Thyroid gland (tissue), 4 donors: ENCODE data around the gene TTC3.

Source experiments
- POLR2A ChIP-seq, 2 donors: fragments of 450-650 bp; IDR thresholded peaks; one replicate each; pipeline ENCODE4 v1.6.1; 2017; ENCODE audit warnings: antibody characterized with exemption in 2 of 2, mild to moderate bottlenecking in 2 of 2, moderate library complexity in 1 of 2
- TF ChIP-seq, protein P1 (sequence below), 6 experiments: fragments of 200-600 bp in 3 of 6; fragments of 450-650 bp in 3 of 6; sonication (generic) in 3 of 6; IDR thresholded peaks; one replicate each; pipeline ENCODE4 v1.5.1; 2016 to 2019; ENCODE audit warnings: antibody characterized with exemption in 6 of 6, mild to moderate bottlenecking in 2 of 6, inconsistent platforms in 1 of 6, moderate library complexity in 1 of 6

DNA sequence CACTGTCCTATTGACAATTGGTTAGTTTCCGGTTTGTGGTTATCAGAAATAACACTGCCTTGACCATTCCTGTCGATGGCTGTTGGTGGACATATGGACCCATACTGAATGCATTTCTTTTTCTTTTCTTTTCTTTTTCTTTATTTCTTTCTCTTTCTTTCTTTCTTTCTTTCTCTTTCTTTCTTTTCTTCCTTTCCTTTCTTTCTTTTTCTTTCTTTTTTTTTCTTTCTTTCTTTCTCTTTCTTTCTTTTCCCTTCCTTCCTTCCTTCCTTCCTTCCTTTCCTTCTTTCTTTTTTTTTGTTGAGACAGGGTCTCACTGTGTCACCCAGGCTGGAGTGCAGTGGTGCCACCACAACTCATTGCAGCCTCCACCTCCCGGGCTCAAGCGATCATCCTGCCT is 42.2 kb upstream of the TTC3 start:
- TF ChIP-seq, protein P1, sequence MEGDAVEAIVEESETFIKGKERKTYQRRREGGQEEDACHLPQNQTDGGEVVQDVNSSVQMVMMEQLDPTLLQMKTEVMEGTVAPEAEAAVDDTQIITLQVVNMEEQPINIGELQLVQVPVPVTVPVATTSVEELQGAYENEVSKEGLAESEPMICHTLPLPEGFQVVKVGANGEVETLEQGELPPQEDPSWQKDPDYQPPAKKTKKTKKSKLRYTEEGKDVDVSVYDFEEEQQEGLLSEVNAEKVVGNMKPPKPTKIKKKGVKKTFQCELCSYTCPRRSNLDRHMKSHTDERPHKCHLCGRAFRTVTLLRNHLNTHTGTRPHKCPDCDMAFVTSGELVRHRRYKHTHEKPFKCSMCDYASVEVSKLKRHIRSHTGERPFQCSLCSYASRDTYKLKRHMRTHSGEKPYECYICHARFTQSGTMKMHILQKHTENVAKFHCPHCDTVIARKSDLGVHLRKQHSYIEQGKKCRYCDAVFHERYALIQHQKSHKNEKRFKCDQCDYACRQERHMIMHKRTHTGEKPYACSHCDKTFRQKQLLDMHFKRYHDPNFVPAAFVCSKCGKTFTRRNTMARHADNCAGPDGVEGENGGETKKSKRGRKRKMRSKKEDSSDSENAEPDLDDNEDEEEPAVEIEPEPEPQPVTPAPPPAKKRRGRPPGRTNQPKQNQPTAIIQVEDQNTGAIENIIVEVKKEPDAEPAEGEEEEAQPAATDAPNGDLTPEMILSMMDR (IDR thresholded peaks at IDR 0.05): no peak
- TF ChIP-seq POLR2A (IDR thresholded peaks at IDR 0.05): no peak
